ENCODE results near the gene KRT12. TPM values are rescaled to one million over a fixed set of nuclear protein-coding genes. Genes with fewer than 3 reads are reported as not detected.

The KRT12 gene
- total and polyA plus RNA-seq, 4 donors = not detected

GRCh38 chr17:40820228-40820838 lies 46.7 kb downstream of the KRT12 start:
- Histone ChIP-seq H3K27me3 (ENCODE audit: control insufficient read depth in 4 of 4, insufficient read depth in 4 of 4, low read length in 3 of 4) (no peaks in the 10 kb centered on the region), H3K4me3 (ENCODE audit: low read depth in 1 of 3, low read length in 3 of 3) (no peak overlapping the region), H3K4me1 (ENCODE audit: control insufficient read depth in 4 of 4, insufficient read depth in 4 of 4, low read length in 3 of 4) (peaks cover 0 to 11% (median 8%) of the 10 kb centered on the region in 4 donors), H3K9ac (ENCODE audit: low read depth in 1 of 2, low read length in 2 of 2) (no peak overlapping the region), H3K36me3 (ENCODE audit: control insufficient read depth in 4 of 4, insufficient read depth in 3 of 4, low read depth in 1 of 4, low read length in 3 of 4) (peaks cover 0 to 3% (median 1%) of the 10 kb centered on the region in 4 donors), H3K27ac (ENCODE audit: low read depth in 1 of 2, low read length in 2 of 2) (no peak overlapping the region), H3K9me3 (ENCODE audit: control insufficient read depth in 4 of 4, low read length in 3 of 4) (no peaks in the 10 kb centered on the region)
- DNase-seq (ENCODE audit: low spot score) = no peak
- WGBS = 89% methylated on average over 9 of the region's 9 CpGs
- TF ChIP-seq GABPA (IDR thresholded peaks at IDR 0.05 in 1 of 2, conservative IDR thresholded peaks at IDR 0.05 in 1 of 2) (no peak), SP1 (IDR thresholded peaks at IDR 0.05) (no peak), JUND (IDR thresholded peaks at IDR 0.05) (no peak), HNF4A (conservative IDR thresholded peaks at IDR 0.05) (no peak), EGR1 (IDR thresholded peaks at IDR 0.05; ENCODE audit: low read depth in 2 of 2) (no peak), FOXA1 (IDR thresholded peaks at IDR 0.05) (no peak), RXRA (IDR thresholded peaks at IDR 0.05) (no peak), RAD21 (IDR thresholded peaks at IDR 0.05) (no peak), TAF1 (conservative IDR thresholded peaks at IDR 0.05) (no peak), MAX (IDR thresholded peaks at IDR 0.05) (no peak), ATF3 (IDR thresholded peaks at IDR 0.05) (no peak), ZBTB33 (IDR thresholded peaks at IDR 0.05) (no peak)

GRCh38 chr17:40819528-40820125 lies 47.4 kb downstream of the KRT12 start:
- H3K27ac ChIP-seq (ENCODE audit: low read depth in 1 of 2, low read length in 2 of 2) = peak overlapping the region; percentile 48 to 93
- peaks cover 0 to 3% (median 1%) of the 10 kb centered on the region in 4 donors for H3K36me3 ChIP-seq (ENCODE audit: control insufficient read depth in 4 of 4, insufficient read depth in 3 of 4, low read depth in 1 of 4, low read length in 3 of 4)
- peaks cover 0 to 11% (median 8%) of the 10 kb centered on the region in 4 donors for H3K4me1 ChIP-seq (ENCODE audit: control insufficient read depth in 4 of 4, insufficient read depth in 4 of 4, low read length in 3 of 4)
- TF ChIP-seq RAD21 (IDR thresholded peaks at IDR 0.05) = no peak
- TF ChIP-seq YY1 (IDR thresholded peaks at IDR 0.05) = no peak
- no peak for TF ChIP-seq HNF4A (conservative IDR thresholded peaks at IDR 0.05)
- TF ChIP-seq JUND (IDR thresholded peaks at IDR 0.05) = no peak
- TF ChIP-seq ATF3 (IDR thresholded peaks at IDR 0.05) = no peak
- TF ChIP-seq CTCF (IDR thresholded peaks at IDR 0.05; ENCODE audit: low read depth, low read length, missing input control) = no peak
- no peaks in the 10 kb centered on the region for H3K9me3 ChIP-seq (ENCODE audit: control insufficient read depth in 4 of 4, low read length in 3 of 4)
- peak overlapping the region; percentile 87 to 97 (median 93) for H3K4me3 ChIP-seq (ENCODE audit: low read depth in 1 of 3, low read length in 3 of 3)
- H3K9ac ChIP-seq (ENCODE audit: low read depth in 1 of 2, low read length in 2 of 2) = peak overlapping the region; percentile 63 to 87
- H3K27me3 ChIP-seq (ENCODE audit: control insufficient read depth in 4 of 4, insufficient read depth in 4 of 4, low read length in 3 of 4) = no peaks in the 10 kb centered on the region
- DNase-seq (ENCODE audit: low spot score) = no peak
- WGBS = 37% methylated on average over 9 of the region's 9 CpGs

Data from liver (tissue), 9 donors.